Measurements from ENCODE around the gene TSEN2.

GRCh38 chr3:12487786-12488185 lies 3.5 kb downstream of the TSEN2 start:
- TF ChIP-seq POLR2A (IDR thresholded peaks at IDR 0.05; ENCODE audit: insufficient read depth in 1 of 2, low read depth in 2 of 2, low read length in 2 of 2) (no peak), SIN3A (IDR thresholded peaks at IDR 0.05; ENCODE audit: borderline replicate concordance, low read depth, low read length) (no peak), ZNF563 (CRISPR knock-in tag; IDR thresholded peaks at IDR 0.05) (no peak), JUN (CRISPR knock-in tag; IDR thresholded peaks at IDR 0.05) (no peak), ZNF281 (CRISPR knock-in tag; IDR thresholded peaks at IDR 0.05; ENCODE audit: borderline replicate concordance) (no peak)
- TF ChIP-seq, protein P1, sequence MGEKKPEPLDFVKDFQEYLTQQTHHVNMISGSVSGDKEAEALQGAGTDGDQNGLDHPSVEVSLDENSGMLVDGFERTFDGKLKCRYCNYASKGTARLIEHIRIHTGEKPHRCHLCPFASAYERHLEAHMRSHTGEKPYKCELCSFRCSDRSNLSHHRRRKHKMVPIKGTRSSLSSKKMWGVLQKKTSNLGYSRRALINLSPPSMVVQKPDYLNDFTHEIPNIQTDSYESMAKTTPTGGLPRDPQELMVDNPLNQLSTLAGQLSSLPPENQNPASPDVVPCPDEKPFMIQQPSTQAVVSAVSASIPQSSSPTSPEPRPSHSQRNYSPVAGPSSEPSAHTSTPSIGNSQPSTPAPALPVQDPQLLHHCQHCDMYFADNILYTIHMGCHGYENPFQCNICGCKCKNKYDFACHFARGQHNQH (CRISPR knock-in tag; IDR thresholded peaks at IDR 0.05), result no peak
